VCaP (cell line): ENCODE data around the gene PCGF5.
"Not testable (repeated sequence)": the region's sequence is repeated elsewhere in the genome, so short reads cannot be mapped to it uniquely, and the experiment has no call there.

Experiments used
- H3K27ac ChIP-seq: fragments of 450-650 bp; 2 replicates; pipeline ENCODE4 v1.5.1; 2017
- CTCF ChIP-seq: fragments of 450-650 bp; conservative IDR thresholded peaks from 2 replicates; pipeline ENCODE4 v1.5.1; 2017; ENCODE audit warnings: mild to moderate bottlenecking, moderate library complexity

Gene PCGF5

DNA sequence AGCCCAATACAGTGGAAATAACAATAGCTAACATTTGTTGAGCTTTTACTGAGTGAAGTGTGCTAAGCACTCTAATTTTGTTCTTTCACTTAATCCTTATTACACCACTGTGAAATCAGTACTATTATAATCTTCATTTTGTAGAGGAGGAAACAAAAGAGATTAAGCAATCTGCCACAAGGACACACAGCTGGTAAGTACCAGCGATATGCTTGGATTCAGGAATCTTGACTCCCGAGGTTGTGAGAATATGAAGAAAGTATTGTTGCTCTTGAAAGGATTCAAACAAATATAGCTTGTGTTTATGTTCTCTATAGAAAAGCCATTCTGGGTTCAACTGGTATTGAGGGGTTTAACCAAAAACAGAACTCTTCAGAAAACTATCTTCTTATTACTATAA lies 96.0 kb downstream of the PCGF5 start:
- H3K27ac ChIP-seq, result no peak overlapping the region

DNA sequence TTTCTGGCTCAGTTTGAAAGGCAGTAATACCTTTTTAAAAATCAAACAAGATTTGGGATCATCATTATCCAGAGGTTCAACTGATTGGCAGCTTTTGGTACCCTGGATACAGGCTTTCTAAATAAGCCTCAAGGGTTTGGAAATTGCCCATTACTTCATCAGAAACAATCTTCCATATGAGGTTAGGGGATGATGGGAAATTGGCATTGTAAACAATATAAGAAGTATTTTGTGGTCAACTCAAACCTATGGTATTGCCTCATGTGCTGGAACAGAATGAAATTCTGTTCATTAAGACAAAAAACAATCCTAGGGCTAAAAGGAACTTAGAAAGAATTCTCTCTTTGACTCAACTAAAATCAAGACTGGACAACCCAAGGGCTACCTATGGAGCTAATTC lies 97.1 kb downstream of the PCGF5 start:
- H3K27ac ChIP-seq, result no peak overlapping the region
- no peak for TF ChIP-seq CTCF

More for the DNA sequence above, 96.0 kb downstream of the PCGF5 start:
- no peak for TF ChIP-seq CTCF

DNA sequence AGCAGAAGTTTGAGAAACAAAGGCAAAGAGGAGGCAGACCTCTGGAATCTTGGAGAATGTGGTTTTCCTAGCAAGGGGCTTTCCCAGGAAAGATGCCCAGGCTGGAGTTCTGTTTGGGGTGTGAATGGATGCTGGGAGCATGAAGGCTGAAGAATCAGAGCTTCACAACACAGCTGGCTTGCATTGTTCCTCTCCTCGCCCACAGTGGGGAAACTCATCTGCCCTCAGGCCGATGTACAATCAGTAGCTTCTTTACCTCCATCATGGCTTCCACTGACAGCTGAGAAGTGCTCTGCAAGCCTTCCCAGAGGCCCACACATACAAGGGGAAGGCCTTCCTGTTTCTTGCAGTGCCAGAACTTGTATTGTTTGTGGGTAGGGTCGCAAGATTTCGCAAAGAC lies 98.9 kb downstream of the PCGF5 start:
- no peak for TF ChIP-seq CTCF

GRCh38 chr10:91323293-91323905 lies 102.9 kb downstream of the PCGF5 start:
- not testable (repeated sequence) for H3K27ac ChIP-seq

More for the DNA sequence above, 98.9 kb downstream of the PCGF5 start:
- no peak overlapping the region for H3K27ac ChIP-seq

DNA sequence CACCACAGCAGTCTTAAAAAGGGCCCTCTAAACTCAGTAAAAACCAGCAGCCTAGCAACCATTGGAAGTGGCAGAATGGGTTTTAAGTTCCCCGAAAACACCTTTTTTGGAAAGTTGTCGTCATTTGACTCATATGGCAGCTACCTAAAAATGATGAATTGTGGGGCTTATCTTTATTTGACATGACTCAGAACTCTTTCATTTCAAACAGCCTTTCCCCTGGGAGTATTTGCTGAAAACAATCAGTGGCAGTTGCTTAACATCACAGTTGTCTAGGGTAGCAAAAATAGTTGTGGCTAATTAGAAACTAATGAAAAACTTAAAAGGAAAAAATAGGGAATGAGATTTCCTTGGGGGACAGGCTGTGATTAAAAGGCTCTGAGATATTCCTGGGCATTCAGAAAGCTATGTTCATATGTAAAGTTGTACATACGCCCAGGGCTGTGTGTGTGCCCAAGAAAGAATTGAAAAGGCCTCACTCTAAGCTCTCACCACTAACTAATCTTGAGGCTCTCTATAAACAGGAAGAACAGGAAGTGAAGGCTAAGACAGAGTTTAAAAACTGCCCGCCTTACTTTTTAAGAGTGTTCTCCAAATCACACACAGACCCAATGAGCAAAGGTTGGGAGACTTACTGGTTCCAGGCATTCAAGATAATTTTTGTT lies 108.0 kb downstream of the PCGF5 start:
- H3K27ac ChIP-seq, result no peak overlapping the region
- TF ChIP-seq CTCF, result no peak
